DOHH2 (cell line): ENCODE data around the gene BANK1.

ENCODE experiments used
- H3F3A ChIP-seq: fragments of 200-600 bp; sonication (generic), shearing (Covaris generic); 2 replicates; pipeline ENCODE4 v1.6.0; 2016; ENCODE audit warnings: antibody characterized with exemption, mild to moderate bottlenecking; ENCODE audit not compliant: control insufficient read depth, insufficient read depth
- H3K27ac ChIP-seq: fragments of 200-600 bp; sonication (generic); 2 replicates; pipeline ENCODE4 v1.5.1; 2014; ENCODE audit warnings: low read depth, mild to moderate bottlenecking, low read length, moderate library complexity
- H3K27me3 ChIP-seq: fragments of 200-600 bp; sonication (generic); 2 replicates; pipeline ENCODE4 v1.6.1; 2014; ENCODE audit warnings: mild to moderate bottlenecking, low read length, mixed read lengths; ENCODE audit not compliant: control insufficient read depth
- H3K36me3 ChIP-seq: fragments of 200-600 bp; sonication (generic); 2 replicates; pipeline ENCODE4 v1.6.1; 2014; ENCODE audit warnings: mild to moderate bottlenecking, low read length, moderate library complexity, mixed read lengths; ENCODE audit not compliant: control insufficient read depth
- H3K4me1 ChIP-seq: fragments of 200-600 bp; sonication (generic); 2 replicates; pipeline ENCODE4 v1.6.1; 2014; ENCODE audit warnings: mild to moderate bottlenecking, low read length, mixed read lengths; ENCODE audit not compliant: control insufficient read depth
- H3K4me2 ChIP-seq: fragments of 200-600 bp; sonication (generic); 2 replicates; pipeline ENCODE4 v1.6.0; 2014; ENCODE audit warnings: mild to moderate bottlenecking, low read length, moderate library complexity
- H3K4me3 ChIP-seq: fragments of 200-600 bp; sonication (generic); 2 replicates; pipeline ENCODE4 v1.5.1; 2014; ENCODE audit warnings: mild to moderate bottlenecking, low read length, mixed read lengths
- H3K79me2 ChIP-seq: fragments of 200-600 bp; sonication (generic); 2 replicates; pipeline ENCODE4 v1.6.1; 2014; ENCODE audit warnings: mild to moderate bottlenecking, low read length, mixed read lengths; ENCODE audit not compliant: control insufficient read depth
- H3K9me2 ChIP-seq: fragments of 200-600 bp; sonication (generic); replicated peaks from 2 replicates; pipeline ENCODE4 v1.6.1; 2014; ENCODE audit warnings: mild to moderate bottlenecking, low read length, mixed read lengths; ENCODE audit not compliant: control insufficient read depth
- H3K9me3 ChIP-seq: fragments of 200-600 bp; sonication (generic); 2 replicates; pipeline ENCODE4 v1.6.1; 2014; ENCODE audit warnings: antibody characterized with exemption, low read length, mixed read lengths; ENCODE audit not compliant: control insufficient read depth, insufficient read depth
- H4K20me1 ChIP-seq: fragments of 200-600 bp; sonication (generic); 2 replicates; pipeline ENCODE4 v1.6.0; 2014; ENCODE audit warnings: low read depth, mild to moderate bottlenecking, antibody characterized with exemption, low read length, moderate library complexity; ENCODE audit not compliant: control insufficient read depth, insufficient read depth
- EZH2phosphoT487 ChIP-seq: fragments of 200-600 bp; sonication (generic); IDR thresholded peaks from 2 replicates; pipeline ENCODE4 v1.6.1; 2017; ENCODE audit warnings: borderline replicate concordance, mild to moderate bottlenecking, antibody characterized with exemption, low read length, moderate library complexity, mixed read lengths
- TF ChIP-seq, protein P1 (sequence below): fragments of 200-600 bp; sonication (generic); IDR thresholded peaks from one replicate; pipeline ENCODE4 v1.5.1; 2014; ENCODE audit warnings: antibody characterized with exemption, mild to moderate bottlenecking, low read depth, low read length; ENCODE audit not compliant: poor library complexity, severe bottlenecking

BANK1 gene

GRCh38 chr4:102047616-102048015 lies 257.1 kb downstream of the BANK1 start:
- Histone ChIP-seq H3K27me3 (no peaks in the 10 kb centered on the region), H3F3A (no peaks in the 10 kb centered on the region), H3K9me2 (no peaks in the 10 kb centered on the region), H4K20me1 (no peaks in the 10 kb centered on the region), H3K4me2 (no peak overlapping the region), H3K36me3 (no peaks in the 10 kb centered on the region), H3K4me1 (no peaks in the 10 kb centered on the region), H3K9me3 (no peaks in the 10 kb centered on the region), H3K79me2 (no peaks in the 10 kb centered on the region), H3K4me3 (no peak overlapping the region), H3K27ac (no peak overlapping the region)
- TF ChIP-seq, protein P1, sequence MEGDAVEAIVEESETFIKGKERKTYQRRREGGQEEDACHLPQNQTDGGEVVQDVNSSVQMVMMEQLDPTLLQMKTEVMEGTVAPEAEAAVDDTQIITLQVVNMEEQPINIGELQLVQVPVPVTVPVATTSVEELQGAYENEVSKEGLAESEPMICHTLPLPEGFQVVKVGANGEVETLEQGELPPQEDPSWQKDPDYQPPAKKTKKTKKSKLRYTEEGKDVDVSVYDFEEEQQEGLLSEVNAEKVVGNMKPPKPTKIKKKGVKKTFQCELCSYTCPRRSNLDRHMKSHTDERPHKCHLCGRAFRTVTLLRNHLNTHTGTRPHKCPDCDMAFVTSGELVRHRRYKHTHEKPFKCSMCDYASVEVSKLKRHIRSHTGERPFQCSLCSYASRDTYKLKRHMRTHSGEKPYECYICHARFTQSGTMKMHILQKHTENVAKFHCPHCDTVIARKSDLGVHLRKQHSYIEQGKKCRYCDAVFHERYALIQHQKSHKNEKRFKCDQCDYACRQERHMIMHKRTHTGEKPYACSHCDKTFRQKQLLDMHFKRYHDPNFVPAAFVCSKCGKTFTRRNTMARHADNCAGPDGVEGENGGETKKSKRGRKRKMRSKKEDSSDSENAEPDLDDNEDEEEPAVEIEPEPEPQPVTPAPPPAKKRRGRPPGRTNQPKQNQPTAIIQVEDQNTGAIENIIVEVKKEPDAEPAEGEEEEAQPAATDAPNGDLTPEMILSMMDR: no peak
- no peak for TF ChIP-seq EZH2phosphoT487

GRCh38 chr4:102055805-102056204 lies 265.3 kb downstream of the BANK1 start:
- Histone ChIP-seq H3K79me2 (no peaks in the 10 kb centered on the region), H3F3A (no peaks in the 10 kb centered on the region), H4K20me1 (no peaks in the 10 kb centered on the region), H3K36me3 (no peaks in the 10 kb centered on the region), H3K4me2 (no peak overlapping the region), H3K4me1 (no peaks in the 10 kb centered on the region), H3K27ac (no peak overlapping the region), H3K9me3 (no peaks in the 10 kb centered on the region), H3K27me3 (no peaks in the 10 kb centered on the region), H3K9me2 (no peaks in the 10 kb centered on the region), H3K4me3 (no peak overlapping the region)
- no peak for TF ChIP-seq EZH2phosphoT487
- TF ChIP-seq, protein P1: no peak

- Histone ChIP-seq H3K27ac (no peak overlapping the region), H3F3A (no peaks in the 10 kb centered on the region), H3K4me3 (no peak overlapping the region), H3K27me3 (no peaks in the 10 kb centered on the region), H3K79me2 (no peaks in the 10 kb centered on the region), H3K9me2 (no peaks in the 10 kb centered on the region), H3K36me3 (no peaks in the 10 kb centered on the region), H3K9me3 (no peaks in the 10 kb centered on the region), H3K4me2 (no peak overlapping the region), H3K4me1 (no peaks in the 10 kb centered on the region), H4K20me1 (no peaks in the 10 kb centered on the region)
- TF ChIP-seq, protein P1: no peak
- no peak for TF ChIP-seq EZH2phosphoT487
These were observed 266.6 kb downstream of the BANK1 start for GRCh38 chr4:102057122-102057521.

GRCh38 chr4:102061133-102061532 lies 270.6 kb downstream of the BANK1 start:
- H3K4me3 ChIP-seq: no peak overlapping the region
- no peaks in the 10 kb centered on the region for H3K27me3 ChIP-seq
- no peaks in the 10 kb centered on the region for H3K9me3 ChIP-seq
- TF ChIP-seq, protein P1: no peak
- no peak for TF ChIP-seq EZH2phosphoT487
- no peaks in the 10 kb centered on the region for H4K20me1 ChIP-seq
- H3K4me1 ChIP-seq: no peaks in the 10 kb centered on the region
- no peaks in the 10 kb centered on the region for H3F3A ChIP-seq
- no peaks in the 10 kb centered on the region for H3K79me2 ChIP-seq
- no peaks in the 10 kb centered on the region for H3K9me2 ChIP-seq
- H3K36me3 ChIP-seq: no peaks in the 10 kb centered on the region
- H3K27ac ChIP-seq: no peak overlapping the region
- no peak overlapping the region for H3K4me2 ChIP-seq
